GM19023 (cell line): Measurements from ENCODE around the gene LRCH1.

Experiments used
- ATAC-seq: cut with Tn5 transposase; IDR thresholded peaks from one replicate; pipeline ENCODE4 v1.9.1; 2021; ENCODE audit warnings: mild to moderate bottlenecking, moderate library complexity; ENCODE audit not compliant: unreplicated experiment

LRCH1 gene

DNA sequence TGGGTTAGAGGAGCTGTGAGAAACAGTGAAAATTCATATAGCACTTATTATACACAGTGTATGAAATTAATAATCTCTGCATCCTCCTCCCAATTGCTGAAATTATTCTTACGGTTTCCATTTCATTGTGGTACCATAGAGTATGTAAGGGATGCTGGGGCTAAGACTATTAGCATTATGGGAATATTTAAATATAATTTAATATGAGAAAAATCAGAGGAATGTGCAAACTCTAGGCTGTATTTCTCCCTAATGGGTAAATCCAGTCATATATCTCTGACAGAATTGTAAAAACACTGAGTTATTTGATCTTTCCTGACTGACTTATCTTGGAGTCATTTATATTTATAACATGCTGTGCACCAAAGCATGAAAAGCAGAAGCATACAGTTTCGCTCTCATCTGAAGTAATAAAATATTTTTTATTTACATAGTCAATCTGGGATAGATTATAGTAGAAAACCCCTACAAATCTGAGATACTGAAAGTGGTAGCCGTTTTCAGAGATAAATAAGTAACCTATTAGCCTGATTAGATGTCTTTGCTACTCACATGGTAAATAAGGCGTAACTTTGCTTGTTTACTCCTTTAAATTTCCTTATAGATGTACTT lies 34.9 kb downstream of the LRCH1 start:
- no peak for ATAC-seq

DNA sequence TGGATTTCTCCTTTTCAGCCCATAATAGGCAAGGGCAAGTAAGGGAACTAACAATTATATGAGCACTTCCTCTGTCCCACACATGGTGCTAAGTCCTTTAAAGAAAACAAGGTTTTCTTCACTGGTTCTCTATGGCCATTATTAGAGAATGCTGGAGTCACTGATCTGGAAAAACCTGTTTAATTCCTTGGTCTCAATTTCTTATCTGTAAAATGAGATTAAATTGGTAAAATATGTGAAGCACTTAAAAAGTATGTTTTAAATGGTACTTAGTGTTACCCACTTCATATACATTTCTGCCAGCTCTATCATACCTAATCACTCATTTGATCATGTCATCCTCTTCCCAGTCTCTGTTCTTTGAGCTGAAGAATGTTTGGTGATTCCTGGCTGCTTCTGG lies 39.4 kb downstream of the LRCH1 start:
- no peak for ATAC-seq

DNA sequence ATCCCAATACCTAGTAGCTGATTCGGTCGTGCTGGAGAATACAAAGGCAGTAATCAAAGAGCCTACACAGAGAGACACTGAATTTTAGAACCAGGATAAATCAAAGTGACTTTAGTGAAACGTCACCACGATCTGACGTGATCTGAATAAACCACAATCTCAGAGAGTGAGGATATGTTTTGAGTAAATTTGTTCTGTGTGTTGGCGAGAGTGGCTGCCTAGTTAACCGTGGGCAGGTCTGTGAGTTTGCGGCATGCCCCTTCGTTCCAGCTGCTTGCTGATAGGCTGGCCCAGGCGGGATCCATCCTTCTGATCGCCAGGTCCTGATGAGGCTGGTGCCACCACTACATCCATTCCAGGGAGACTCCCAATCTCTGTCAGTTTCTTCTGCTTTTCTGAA lies 40.4 kb downstream of the LRCH1 start:
- ATAC-seq, result peak; percentile 56

DNA sequence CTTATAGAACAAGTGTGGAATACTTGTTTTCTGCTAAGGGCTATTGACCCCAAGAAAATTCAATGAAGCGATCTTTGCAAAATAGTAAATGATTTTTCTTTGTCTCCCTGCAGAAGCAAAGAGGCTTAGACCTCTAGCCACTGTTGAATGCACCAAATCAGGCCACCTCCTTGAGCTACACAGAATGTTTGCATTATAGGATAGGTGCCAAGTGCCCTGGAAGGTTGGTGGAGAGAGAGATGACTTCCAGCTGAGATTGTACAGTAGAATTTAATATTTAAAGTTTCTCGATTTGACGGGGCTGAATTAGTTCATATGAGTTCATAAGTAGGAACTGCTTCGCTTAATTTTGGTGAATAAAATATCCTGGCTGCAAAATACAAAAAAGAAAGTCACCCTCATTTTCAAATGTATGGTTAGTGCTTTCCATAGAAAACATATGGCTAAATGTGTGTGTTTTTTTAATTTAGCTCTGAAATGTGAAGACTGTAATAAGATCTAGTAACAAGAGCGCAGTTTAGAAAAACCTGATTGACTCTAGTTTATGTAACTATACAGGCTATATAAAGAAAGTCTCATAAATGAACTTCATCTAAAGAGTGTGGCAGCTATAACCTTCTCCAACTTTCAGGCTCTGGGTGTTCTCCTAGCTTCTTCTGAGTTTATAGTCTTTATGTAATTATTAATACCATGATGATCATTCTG lies 41.6 kb downstream of the LRCH1 start:
- no peak for ATAC-seq

DNA sequence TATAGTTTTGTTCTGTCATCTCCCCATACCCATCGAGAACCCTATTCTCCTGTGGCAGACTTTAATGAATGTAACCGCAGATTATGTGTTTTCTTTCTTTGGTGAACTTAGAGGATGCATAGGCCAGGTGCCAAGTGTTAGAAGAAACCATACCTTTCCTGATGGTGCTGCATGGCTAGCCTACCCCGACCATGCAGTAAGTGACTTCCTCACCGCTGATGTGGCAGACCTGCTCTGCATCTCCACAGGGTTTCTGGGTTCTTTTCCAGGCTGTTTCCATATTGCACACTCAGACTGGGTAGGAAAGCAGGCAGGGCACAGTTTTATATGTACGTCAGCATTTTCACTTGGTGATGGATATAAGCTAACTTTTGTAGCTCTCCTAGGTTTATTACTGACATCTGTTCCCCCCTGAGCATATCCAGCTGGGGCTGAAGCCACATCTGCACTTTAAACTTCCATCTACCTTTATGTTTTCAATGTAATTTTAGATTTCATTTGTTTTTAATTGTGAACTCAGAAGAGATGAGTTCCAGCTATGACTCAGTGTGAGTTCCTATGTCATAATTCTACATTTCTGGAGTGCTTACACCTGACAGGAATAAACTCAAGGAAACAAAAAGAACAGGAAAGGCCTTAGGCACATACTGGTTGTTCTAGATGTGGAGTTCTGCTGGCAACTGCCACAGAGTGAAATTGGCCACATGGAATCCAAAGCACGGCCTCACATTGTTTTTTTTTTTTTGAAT lies 42.3 kb downstream of the LRCH1 start:
- ATAC-seq, result peak; percentile 35

DNA sequence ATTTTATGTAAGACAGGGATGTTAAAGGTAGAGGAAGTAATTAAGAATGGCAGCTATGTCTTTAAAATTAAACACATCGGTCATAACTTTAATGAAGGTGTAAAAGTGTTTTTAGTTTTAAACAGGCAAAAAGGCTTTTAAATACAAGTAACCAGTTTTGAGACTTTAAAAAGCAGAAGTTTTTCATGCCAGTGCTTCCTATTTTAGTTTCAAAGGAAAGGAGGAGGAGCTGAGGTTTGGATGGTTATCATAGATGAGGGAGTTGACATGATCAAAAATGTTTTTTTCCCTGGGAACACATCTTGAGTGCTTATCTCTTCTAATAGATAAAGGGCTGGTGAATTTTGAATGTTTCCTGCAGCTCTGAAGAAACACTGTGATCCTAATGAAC lies 42.9 kb downstream of the LRCH1 start:
- no peak for ATAC-seq

DNA sequence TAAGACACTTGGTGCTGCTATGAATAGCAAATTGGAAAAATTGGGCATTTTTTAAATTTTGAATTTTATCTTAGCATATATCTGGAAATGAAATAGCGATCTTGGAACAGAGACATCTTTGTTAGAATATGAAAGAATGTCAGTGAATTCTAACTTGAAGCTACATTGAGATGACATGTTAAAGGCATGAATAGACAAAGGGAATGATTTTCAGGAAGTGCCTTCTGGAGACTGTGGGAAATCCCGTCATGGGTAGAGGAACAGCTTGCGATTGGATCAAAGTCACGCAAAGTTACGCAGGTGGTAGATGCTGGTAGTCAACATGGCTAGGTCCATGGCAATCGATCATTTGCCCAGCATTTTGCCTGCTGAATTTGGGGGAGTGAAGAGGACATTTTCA lies 43.5 kb downstream of the LRCH1 start:
- no peak for ATAC-seq

DNA sequence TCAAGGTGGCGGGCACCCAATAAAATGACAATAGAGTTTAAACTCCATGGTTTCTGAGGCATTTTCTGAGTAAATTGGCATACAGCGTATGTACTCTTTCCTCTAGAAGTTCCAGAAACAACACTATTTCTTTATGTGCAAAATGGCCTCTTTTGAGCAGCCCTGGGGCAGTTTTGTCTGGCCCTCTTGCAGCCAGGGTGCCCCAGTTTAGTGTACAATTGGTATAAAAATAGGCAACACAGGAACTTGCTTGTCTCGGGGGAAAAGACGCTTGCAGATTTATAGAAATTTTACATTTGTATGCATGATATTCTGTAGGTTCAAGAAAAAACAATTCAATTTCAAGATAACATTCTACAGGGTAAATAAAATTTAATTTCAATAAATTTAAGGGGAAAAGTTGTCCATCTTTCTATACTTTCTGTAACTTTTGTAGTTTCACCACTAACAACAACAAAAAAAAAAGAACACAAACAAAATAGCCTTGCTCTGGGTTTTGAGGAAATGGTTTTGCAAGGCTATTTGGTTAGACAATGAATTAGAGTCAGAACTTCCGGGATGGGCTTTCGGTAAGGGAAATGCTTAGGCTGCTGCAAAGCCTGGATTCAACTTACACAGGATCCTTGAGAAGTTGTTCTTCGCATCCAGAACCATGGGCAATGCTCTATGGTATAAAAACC lies 45.3 kb downstream of the LRCH1 start:
- ATAC-seq, result peak; percentile 29

DNA sequence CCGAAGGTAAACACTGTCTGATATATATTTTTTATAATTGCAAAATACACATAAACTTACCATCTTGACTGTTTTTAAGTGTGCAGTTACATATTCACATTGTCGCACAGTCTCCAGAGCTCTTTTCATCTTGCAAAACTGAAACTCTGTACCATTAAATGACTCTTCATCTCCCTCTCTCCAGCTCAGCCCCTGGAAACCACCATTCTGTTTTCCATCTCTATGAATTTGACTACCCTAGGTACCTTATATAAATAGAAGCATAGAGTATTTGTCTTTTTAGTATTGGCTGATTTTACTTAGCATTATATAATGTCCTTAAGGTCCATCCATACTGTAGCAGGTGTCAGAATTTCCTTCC lies 45.8 kb downstream of the LRCH1 start:
- ATAC-seq, result peak; percentile 50

DNA sequence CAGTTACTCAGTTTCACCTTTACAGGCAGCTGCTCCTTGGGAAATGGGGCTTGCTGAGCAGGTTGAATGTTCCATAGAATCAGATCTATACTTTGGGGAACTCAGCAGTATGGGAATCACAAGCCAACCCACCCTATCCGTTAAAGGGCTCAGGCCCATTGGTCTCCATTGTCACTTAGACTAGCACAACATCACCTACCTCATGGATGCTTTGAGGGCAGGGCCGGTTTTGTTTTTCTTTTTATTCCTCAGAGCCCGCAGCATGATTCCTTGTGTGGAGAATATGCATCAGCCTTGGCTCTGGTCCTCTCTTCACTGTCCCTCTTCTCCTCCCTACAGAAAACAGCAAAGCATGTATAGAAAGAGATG lies 48.0 kb downstream of the LRCH1 start:
- no peak for ATAC-seq

DNA sequence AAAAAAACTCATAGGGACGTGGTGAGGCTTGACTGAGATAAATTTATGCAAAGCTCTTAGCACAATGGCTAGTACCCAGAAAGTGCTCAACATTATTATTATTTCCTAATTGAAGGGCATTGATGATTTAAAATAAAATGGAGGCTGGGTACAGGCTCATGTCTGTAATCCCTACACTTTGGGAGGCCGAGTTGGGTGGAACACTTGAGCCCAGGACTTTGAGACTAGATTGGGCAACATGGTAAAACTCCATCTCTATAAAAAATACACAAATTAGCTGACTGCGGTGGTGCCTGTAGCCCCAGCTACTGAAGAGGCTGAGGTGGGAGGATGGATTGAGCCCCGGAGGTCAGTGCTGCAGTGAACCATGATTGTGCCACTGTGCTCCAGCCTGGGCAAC lies 49.6 kb downstream of the LRCH1 start:
- no peak for ATAC-seq

DNA sequence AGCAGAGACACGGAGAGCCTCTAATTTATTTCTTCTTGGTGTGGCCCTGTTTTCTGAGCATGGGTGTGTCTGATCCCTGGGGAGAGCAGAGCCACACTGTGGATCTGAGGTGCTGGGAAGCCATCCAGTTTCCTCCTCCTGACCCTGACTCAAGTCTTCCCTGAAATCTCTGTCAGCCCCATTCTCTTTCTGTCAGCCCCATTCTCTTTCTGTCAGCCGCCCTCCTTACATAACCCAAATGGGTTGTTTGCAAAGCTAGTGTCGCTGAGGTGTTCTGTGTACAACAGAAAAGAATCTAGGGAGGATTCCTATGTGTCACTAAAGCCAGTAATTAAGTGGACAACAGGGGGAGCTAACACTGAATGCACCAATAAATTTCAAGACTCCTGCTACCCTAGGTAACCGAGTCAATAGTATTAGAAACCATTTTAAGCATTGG lies 50.2 kb downstream of the LRCH1 start:
- ATAC-seq, result no peak

DNA sequence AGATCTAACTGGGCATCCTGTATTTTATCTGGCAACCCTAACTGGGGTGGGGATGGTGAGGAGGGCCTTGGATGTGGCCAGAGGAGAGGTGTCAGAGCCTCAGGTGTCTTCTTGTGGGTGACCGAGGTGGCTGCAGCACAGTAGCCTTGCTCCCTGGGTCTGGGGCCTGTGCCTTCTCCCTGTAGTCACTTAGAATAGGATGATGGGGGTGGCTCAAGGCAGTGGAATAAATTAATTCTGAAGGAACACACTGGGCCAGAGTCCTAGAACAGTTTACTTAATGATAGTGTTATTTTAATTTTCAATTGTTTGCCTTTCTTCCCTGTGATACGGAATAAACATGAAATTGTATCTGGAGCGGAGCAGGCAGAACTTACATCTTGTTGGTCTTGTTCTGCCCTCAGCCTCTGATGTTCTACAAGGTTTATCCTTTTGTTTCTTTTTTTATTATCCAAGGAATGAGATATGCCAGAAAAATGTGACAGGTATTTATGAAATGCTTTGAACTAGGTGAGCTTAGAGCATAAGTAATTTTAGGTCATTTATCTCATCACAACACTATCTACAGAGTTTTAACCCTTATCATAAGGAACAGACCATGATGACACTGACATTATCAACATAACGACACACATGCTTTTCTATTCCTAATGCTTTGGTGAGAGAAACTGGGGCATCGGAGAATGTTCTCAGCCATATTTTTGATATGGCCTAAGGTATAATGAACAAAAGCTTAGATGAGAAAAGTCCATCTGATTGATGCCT lies 51.4 kb downstream of the LRCH1 start:
- no peak for ATAC-seq

DNA sequence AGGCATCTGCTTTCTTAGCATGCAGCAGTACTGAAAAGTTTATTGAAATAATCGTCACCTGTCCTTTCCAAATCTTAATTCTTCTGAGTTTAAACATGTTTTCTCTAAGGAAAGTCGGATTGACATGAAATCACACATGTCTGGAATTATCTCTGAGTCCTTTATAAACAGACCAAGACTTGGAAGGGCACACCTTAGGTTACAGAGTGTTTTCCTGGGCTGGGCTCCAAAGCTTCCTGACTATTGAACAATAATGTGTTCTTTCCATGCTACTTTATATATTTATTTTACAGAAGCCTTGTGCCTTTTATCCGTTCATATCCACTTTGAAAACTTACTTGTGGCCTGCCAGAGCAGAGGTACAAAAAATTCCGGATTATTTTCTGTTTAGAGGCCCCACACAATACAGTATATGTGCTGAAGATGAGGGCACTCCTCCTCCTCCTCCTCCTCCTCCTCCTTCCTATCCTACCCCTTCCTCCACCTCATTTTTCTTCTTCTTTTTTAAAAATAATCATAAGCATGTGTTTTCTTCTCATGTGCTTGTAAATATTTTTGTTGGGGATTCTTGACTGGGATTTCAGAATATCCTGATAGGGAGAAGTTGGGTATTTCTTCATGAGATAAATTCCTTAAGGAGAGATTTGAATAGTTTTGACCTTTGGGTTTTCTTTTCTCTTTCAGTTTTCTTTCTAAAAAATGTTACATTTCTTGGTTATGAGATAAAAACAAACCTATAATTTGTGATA lies 52.3 kb downstream of the LRCH1 start:
- ATAC-seq, result no peak

DNA sequence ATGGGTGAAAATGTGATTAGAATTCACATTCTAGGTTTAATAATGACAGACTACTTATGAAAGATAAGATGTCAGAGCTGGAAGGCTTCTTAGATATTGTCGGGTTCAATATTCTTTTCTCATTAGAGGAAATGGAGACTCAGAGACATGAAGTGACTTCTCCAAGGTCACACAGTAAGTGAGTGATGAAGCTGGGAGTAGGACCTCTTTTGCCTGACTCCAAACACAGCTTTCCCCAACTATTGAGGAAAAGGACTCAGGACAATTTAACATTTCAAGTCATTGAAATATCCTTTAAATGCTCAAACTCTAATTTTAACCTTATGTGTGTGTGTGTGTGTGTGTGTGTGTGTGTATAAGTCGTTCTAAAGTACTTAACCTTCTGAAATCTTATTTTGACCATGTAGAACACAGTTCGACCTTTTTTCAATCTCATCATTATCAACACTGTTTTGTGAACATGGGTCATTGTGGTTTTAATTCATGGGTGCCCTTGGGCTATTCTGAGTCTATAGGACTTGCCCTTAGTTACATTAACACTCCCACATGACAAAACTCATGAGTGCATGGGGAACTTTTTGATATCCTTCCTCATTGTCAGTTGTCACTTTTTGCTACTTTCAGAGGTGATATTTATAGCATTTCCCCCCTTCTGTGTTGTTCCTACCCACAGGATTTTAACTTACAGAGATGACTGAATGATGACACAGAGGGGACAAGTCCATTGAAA lies 53.0 kb downstream of the LRCH1 start:
- peak; percentile 57 for ATAC-seq

DNA sequence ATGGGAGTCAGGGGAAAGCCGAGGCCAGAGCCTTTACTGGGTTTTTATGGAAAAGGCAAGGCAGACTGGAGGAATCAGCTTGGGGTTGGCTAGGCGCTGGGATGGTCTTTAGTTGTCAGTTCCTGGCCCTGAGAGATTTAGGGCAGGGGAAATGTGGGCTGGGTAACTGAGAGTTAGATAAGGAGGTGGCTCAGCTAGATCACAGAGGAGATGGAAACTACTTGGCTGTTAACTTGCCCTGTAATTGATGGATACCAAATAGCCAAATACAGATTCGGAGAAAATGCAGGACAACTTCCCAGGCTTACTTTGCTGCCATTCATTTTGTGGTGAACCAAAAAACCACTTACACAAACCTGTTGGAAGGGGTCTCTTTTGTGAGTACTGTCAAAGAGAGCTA lies 54.0 kb downstream of the LRCH1 start:
- ATAC-seq, result peak; percentile 13

DNA sequence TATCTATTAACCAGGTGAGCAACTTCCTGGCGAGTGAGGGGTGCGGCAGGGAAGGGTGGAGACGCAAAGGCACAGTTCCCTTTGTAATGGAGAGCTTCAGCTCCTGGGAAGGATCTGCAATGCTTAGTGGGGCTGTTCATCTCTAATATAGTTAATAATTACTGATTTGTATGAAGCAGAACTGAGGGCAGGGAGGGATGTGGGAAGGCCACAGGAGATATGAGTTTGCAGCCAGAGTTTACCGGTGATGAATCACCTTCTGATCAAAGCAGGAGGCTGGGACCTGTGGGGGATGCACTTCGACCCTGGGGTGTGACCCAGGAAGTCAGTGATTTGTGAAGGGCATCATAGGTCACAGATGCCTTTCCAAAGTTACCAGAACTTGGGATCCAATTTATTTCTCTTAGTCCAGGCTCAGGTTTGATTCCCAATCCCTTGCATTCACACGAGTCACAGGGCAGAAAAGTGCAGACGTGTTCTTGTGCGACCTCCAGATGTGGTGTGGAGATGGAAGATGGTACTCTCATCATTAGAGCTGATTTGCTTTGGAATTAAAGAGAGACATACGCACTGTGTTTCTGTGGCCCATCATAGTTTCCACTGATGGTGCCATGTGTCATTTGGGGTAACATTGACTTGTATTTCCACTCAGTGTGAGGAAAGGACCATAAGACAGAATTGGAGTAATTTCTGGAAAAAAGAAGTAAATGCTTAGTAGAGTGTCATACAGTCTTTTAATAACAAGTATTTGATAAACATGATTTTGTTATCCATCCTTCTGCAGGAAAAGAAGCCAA lies 55.0 kb downstream of the LRCH1 start:
- ATAC-seq, result no peak

DNA sequence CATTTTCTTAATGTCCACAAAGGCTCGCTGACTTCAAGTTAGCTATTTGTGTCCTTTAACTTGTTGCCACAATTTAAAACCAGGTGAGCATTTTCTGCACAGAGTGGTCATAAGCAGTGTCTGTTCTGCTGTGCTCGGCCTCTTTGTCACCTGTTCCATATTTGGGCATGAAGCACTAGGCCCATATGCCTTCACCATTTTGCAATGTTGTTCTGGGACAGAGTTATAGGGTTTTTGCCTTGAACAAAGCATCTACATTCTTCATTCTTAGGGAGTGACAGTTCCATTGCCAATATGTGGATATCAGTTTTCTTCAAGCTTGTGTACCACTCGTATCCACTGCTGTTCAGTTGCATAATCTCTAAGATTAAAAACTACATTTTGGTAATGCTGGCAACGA lies 56.1 kb downstream of the LRCH1 start:
- ATAC-seq, result no peak

DNA sequence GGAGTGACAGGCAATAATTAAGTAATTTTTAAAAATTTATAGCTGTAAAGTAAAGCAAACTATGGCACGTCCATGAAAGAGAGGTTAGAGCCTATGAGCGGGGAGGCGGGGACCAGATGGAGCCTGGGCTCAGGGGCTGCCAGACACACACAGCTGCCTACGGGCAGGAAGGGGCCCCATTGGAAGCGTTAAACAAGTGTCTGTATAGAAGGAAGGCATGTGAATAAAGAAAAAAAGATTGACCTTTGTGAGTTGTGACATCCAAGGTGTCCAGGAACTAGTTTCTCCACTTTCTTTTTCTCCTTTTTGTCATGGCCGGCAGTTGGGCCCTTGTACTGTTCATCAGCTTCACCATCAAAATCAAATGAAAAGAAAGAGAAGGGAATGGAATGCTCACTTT lies 56.8 kb downstream of the LRCH1 start:
- no peak for ATAC-seq
